ENCODE results near the gene ANO8.

Gene ANO8

GRCh38 chr19:17347361-17347760 lies 12.7 kb upstream of the ANO8 start:
- DNase-seq, result no peak

- peak; percentile 64 to 78 for DNase-seq
These were observed 11.5 kb upstream of the ANO8 start for GRCh38 chr19:17346109-17346671.

- DNase-seq, result no peak
These were observed 7.2 kb upstream of the ANO8 start for GRCh38 chr19:17341845-17342244.

- DNase-seq, result no peak
These were observed 6.7 kb upstream of the ANO8 start for GRCh38 chr19:17341386-17341785.

- DNase-seq, result no peak
These were observed 6.3 kb upstream of the ANO8 start for GRCh38 chr19:17340871-17341357.

GRCh38 chr19:17340302-17340870 lies 5.7 kb upstream of the ANO8 start:
- no peak for DNase-seq

GRCh38 chr19:17339088-17339741 lies 4.6 kb upstream of the ANO8 start:
- peak in 1 of 2 donors; percentile 42 for DNase-seq

GRCh38 chr19:17338433-17339078 lies 3.9 kb upstream of the ANO8 start:
- no peak for DNase-seq

- DNase-seq, result peak in 1 of 2 donors; percentile 28
These were observed 3.2 kb upstream of the ANO8 start for GRCh38 chr19:17337675-17338432.

- peak; percentile 95 to 98 for DNase-seq
These were observed 2.4 kb upstream of the ANO8 start, which contains the start of gene GTPBP3 for GRCh38 chr19:17336872-17337674. TSS of gene GTPBP3 (plus strand) at chr19:17337553. CDS start at chr19:17337612, 59 bp downstream.

GRCh38 chr19:17335575-17335974 lies 920 bp upstream of the ANO8 start:
- no peak for DNase-seq

- peak; percentile 75 to 78 for DNase-seq
These were observed 843 bp downstream of the ANO8 start for GRCh38 chr19:17333611-17334413.

- no peak for DNase-seq
These were observed 1.7 kb downstream of the ANO8 start for GRCh38 chr19:17332677-17333581.

GRCh38 chr19:17332360-17332676 lies 2.3 kb downstream of the ANO8 start:
- DNase-seq, result no peak

- no peak for DNase-seq
These were observed 3.6 kb downstream of the ANO8 start for GRCh38 chr19:17331045-17331558.

- no peak for DNase-seq
These were observed 4.2 kb downstream of the ANO8 start for GRCh38 chr19:17330262-17331044.

- DNase-seq, result no peak
These were observed 5.0 kb downstream of the ANO8 start for GRCh38 chr19:17329366-17330261.

Data from activated CD4-positive, alpha-beta T cell treated with anti-CD3 and anti-CD28 coated beads for 4 hours (primary cell).